Measurements from ENCODE around the gene FBXO33. TPM values are rescaled to one million over a fixed set of nuclear protein-coding genes. Genes with fewer than 3 reads are reported as not detected.
"Not testable (repeated sequence)": the region's sequence is repeated elsewhere in the genome, so short reads cannot be mapped to it uniquely, and the experiment has no call there.

Gene FBXO33
- total RNA-seq, 4 donors from 2014 or later = 12.3 to 15.8 (median 13.1) TPM

GRCh38 chr14:39360316-39360715 lies 71.9 kb downstream of the FBXO33 start:
- no peak for TF ChIP-seq POLR2A (IDR thresholded peaks at IDR 0.05)
- TF ChIP-seq, protein P1, sequence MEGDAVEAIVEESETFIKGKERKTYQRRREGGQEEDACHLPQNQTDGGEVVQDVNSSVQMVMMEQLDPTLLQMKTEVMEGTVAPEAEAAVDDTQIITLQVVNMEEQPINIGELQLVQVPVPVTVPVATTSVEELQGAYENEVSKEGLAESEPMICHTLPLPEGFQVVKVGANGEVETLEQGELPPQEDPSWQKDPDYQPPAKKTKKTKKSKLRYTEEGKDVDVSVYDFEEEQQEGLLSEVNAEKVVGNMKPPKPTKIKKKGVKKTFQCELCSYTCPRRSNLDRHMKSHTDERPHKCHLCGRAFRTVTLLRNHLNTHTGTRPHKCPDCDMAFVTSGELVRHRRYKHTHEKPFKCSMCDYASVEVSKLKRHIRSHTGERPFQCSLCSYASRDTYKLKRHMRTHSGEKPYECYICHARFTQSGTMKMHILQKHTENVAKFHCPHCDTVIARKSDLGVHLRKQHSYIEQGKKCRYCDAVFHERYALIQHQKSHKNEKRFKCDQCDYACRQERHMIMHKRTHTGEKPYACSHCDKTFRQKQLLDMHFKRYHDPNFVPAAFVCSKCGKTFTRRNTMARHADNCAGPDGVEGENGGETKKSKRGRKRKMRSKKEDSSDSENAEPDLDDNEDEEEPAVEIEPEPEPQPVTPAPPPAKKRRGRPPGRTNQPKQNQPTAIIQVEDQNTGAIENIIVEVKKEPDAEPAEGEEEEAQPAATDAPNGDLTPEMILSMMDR (IDR thresholded peaks at IDR 0.05) = no peak
- no peak for DNase-seq (ENCODE audit: low spot score in 2 of 2)
- H3K4me3 ChIP-seq (ENCODE audit: low read depth, poor library complexity, severe bottlenecking) = no peak overlapping the region
- intact Hi-C loops (cut with DNase I; ENCODE audit: low total_unique reads) = no loop called here

DNA sequence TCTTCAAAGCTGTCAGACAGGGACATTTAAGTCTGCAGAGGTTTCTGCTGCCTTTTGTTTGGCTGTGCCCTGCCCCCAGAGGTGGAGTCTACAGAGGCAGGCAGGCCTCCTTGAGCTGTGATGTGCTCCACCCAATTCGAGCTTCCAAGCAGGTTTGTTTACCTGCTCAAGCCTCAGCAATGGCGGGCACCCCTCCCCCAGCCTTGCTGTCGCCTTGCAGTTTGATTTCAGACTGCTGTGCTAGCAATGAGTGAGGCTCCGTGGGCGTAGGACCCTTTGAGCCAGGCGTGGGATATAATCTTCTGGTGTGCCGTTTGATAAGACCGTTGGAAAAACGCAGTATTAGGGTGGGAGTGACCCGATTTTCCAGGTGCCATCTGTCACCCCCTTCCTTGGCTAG lies 73.2 kb downstream of the FBXO33 start:
- H3K4me3 ChIP-seq (ENCODE audit: low read depth, poor library complexity, severe bottlenecking); intact Hi-C loops (cut with DNase I; ENCODE audit: low total_unique reads); DNase-seq (ENCODE audit: low spot score in 2 of 2): not testable (repeated sequence)
- WGBS, 2 donors = 92 to 97% methylated on average over 10 of the region's 10 CpGs

DNA sequence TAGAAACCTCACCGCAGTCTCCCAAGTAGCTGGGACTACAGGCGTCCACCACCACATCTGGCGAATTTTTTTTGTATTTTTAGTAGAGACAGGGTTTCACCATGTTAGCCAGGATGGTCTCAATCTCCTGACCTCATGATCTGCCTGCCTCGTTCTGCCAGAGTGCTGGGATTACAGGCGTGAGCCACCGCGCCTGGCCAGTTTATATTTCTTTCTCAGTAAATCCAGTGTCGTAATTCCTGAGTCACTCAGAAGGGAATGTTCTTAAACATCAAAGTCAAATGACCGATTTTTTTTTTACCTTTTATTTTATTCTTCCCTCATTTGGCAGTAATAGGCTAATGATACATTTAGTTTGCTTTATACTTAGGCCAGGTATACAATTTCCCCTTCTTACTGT lies 80.5 kb downstream of the FBXO33 start:
- no peak for DNase-seq (ENCODE audit: low spot score in 2 of 2)
- intact Hi-C loops (cut with DNase I; ENCODE audit: low total_unique reads) = no loop called here
- TF ChIP-seq, protein P1 (IDR thresholded peaks at IDR 0.05) = no peak
- TF ChIP-seq POLR2A (IDR thresholded peaks at IDR 0.05) = no peak
- H3K4me3 ChIP-seq (ENCODE audit: low read depth, poor library complexity, severe bottlenecking) = no peak overlapping the region
- WGBS, 2 donors = 94 to 96% methylated on average over 9 of the region's 9 CpGs

GRCh38 chr14:39350866-39351265 lies 81.4 kb downstream of the FBXO33 start:
- 91 to 94% methylated on average over 3 of the region's 3 CpGs for WGBS, 2 donors
- DNase-seq (ENCODE audit: low spot score in 2 of 2) = no peak
- intact Hi-C loops (cut with DNase I; ENCODE audit: low total_unique reads) = no loop called here
- H3K4me3 ChIP-seq (ENCODE audit: low read depth, poor library complexity, severe bottlenecking) = no peak overlapping the region
- TF ChIP-seq POLR2A (IDR thresholded peaks at IDR 0.05) = no peak
- TF ChIP-seq, protein P1 (IDR thresholded peaks at IDR 0.05) = no peak

Other genes starting within 250 kb of the FBXO33 start
- 10 to 100 TPM; 14.0 to 19.5 (median 15.8) TPM for gene MIA2, start 198.5 kb downstream of the FBXO33 start, total RNA-seq